NK-92 treated with Interleukin-12 subunit alpha and Interleukin-12 subunit beta, amount 100 ng/mL, for 24 hours (cell line): ENCODE data around the gene RAB4A.

ENCODE experiments used
- DNase-seq: peaks from one replicate; lab custom pipeline; 2025; lab: John Stamatoyannopoulos, UW

Gene RAB4A

DNA sequence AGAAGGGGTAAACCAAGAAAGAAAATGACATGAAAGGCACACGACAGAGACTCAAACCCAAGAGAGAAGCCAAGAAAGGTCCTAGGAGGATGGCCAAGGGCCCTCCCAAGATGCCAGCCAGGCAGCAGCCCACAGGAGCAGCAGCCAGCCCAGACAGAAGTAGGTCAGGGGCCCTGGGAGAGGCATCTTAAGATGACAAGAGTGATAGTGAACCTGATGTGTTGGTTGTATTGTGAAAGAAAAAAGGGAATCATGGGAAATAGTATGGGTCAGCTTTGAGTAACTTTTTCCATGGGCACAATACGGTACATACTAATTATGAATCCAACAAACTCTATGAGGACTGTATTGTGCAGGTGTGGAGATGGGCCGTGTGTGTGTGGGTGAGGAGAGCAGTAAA lies 68.6 kb downstream of the RAB4A start:
- DNase-seq, result no peak

DNA sequence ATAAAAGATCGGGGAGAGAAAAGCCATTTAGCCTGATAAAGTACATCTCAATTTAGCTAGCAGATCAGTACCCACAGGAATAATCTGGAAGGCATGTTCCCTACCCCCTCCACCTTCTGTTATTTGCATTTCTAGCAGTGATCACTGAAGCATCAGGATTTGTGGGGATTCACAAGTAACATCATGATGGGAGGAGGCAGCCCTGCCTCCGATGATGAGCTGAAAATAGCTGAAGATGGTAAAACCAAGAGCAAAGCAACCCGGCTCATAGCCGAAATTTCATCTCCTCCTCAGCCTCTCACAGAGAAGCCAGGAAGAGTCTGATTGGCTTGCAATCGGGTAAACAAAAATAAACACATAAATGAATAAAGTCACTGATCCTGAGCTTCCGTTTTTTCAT lies 69.6 kb downstream of the RAB4A start:
- DNase-seq, result no peak

DNA sequence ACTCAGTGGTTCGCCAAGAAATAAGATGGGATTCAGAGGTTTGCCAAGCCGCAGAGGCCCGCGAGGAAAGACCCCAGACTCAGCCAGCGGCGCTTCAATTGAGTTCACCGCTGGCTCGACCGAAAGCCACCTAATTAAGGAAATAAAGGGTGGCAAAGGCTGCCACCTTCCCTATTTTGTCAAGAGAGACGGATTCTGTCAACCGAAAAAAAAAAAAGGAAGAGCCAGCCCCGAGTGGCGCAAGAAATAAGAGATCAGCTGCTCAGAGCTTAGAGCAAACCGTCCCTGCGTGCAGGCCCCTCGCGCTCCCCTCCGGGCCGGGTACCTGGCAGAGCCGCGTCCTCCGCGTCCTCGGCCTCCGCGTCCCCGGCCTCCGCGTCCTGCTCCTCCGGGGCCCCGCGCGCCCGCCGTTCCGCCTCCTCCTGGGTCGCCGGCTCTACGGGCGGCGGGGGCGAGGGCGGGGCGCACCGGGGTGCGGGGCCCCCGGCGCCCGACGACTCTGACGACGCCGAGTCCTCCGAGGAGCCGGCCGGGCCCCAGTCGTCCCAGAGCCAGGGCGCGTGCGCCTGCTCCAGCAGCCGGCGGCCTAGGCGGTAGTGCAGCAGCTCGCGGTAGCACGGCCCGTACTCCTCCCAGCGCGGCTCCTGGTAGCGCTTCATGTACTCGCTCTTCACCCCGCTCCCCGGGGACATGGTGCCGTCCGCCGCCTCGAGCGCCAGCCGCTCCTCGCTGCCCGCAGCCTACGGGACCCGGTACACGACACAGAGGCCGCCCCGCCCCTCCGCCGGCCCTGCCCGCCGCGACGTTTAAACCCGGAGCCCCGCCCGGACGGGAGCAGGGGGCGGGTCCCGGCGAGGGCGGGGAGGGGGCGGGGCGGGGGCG lies 71.1 kb downstream of the RAB4A start:
- peak; percentile 61 for DNase-seq

DNA sequence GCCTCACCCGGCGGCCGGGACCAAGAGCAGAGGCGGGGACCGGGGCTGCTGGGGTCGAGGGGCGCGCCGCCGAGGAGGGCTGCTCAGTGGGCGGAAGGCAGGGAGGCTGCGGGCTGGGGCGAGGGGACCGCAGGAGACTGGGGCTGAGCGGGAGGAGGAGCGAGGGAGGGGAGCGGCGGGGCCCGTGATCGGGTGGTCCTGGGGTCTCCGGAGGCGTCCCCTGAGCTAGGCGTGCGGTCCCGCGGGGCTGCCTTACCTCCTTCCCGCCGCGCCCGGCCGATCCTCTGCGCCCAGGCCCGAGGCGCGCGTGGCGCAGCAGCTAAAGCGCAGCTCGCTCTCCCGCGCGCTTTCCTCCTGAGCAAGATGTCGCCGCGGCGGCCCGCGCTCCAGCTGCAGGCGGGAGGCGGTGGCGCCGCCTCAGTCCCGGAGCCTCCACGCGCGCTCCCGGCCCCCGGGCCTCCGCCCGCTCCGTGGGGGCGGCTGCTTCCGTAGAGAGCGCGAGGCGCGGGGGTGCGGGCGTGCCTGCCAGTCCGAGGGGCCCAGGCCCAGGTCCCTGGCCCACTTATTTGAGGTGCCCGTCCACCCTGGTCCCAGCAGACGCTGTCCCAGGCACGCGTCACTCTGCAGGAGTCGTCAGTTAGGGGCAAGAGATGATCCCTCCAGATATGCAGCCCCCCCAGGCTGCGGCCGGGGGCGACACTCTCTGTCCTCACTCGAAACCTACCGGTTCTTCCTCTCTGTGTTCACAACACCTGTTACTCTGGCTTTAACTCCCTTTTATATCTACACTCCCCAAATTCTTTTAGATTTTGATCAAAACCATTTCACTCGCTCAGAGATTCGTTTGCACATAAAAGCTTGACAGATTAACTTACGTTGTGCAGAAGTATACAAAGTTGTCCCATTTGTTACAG lies 72.0 kb downstream of the RAB4A start, which contains the start of gene CCSAP:
TSS of gene CCSAP (minus strand) at position 392 of the 914 bp plus-strand sequence. CDS start 582 bp downstream, outside the sequence.
- no peak for DNase-seq

DNA sequence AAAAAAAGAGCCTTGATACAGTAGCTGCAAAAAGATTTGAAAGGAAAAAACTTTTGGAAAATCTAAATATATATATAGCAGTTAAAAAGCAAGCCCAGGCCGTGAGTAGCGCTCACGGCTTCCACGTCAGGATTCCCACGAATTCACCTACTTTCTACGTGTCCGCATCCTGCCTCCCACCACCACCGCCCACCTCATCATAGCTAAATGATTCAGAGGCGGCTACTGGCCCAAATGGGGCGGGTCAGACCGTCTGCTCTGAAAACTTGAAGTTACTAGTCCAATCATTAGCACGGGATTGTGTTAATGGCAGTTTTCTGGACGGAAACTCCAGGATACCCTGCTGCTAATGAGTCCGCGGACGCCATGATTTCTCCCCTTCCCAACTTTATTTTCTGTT lies 73.2 kb downstream of the RAB4A start:
- DNase-seq, result no peak

DNA sequence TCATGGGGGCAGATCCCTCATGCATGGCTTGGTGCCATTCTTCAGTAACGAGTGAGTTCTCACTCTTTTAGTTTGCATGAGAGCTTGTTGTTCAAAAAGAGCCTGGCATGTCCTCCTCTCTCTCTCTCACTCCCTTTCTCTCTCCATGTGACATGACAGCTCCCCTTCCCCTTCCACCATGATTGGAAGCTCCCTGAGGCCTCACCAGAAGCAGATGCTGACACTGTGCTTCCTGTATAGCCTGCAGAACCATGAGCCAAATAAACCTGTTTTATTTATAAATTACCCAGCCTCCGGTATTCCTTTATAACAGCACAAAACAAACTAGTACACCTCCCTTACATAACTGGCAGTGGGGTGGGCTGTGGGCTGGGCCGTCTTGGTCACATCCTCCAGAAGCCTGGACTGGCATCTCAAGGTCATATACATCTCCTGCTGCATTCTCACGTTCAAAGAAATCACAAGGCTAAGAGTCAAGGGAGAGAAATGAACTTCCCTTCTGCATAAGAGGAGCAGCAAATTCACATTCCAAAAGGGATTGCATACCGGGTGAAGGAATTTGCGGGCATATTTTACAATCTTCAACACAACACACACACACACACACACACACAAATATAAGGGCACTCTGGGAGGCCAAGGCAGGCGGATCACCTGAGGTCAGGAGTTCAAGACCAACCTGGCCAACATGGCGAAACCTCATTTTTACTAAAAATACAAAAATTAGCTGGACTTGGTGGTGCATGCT lies 74.2 kb downstream of the RAB4A start:
- DNase-seq, result no peak

GRCh38 chr1:229347528-229347927 lies 76.6 kb downstream of the RAB4A start:
- no peak for DNase-seq

DNA sequence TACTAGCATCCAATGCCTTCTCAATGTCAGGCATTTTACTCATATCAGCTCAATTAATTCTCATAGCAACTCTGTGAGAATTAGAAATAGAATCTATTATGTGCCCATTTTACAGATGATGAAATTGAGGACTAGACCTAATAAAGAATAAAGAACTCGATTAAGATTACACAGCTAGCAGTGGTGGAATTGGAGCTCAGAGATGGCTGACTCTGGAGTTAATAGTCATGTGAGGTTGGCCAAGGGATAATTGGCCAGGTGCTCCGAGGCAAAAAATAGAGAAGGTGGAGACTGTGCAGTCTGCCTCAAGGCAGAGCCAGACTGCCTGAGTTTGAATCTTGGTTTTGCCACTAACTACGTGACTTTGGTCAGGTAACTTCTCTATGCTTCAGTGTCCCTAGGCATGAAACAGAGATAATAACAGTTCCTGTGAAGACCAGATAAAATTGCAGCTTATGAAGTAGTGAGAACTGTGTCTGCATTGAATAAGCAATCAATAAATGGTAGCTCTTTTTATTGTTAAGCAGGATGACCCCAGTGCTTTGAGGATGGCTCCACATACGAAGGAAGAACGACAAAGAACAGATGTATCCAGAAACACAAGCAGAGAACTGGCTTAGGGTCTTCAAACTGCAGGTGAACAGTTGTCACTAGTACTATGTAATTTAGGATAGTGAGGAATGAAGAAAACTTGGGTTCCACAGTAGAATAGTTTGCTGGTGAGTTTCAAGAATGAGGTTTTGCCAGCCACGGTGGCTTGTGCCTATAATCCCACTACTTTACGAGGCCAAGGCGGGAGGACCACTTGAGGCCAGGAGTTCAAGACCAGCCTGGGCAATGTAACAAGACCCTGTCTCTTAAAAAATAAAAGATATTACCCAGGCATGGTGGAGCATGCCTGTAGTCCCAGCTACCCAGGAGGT lies 78.8 kb downstream of the RAB4A start:
- DNase-seq, result no peak

- DNase-seq, result no peak
These were observed 82.1 kb downstream of the RAB4A start for GRCh38 chr1:229352975-229353374.

GRCh38 chr1:229354226-229354625 lies 83.3 kb downstream of the RAB4A start:
- DNase-seq, result no peak
